ENCODE measurements around the gene PRXL2A. TPM values are rescaled to one million over a fixed set of nuclear protein-coding genes. Genes with fewer than 3 reads are reported as not detected.

The PRXL2A gene
- total RNA-seq, 1 donor from 2014 or later, result 29.9 TPM

DNA sequence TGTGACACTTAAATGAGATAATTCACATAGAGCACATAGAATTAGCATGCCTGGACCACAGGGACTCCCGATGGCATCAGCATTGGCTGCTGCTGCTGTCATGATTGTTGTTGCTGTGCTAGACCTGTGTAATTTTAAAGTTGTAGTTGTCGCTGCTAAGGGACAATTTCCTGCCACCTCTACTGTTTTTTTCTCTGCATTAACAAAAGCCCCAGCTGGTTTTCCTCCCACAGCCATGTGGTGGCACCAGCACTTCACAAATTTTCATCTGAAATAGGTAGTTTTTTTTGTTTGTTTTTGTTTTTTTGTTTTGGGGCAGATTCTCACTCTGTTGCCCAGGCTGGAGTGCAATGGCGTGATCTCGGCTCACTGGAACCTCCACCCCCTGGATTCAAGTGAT is 25.4 kb upstream of the PRXL2A start:
- DNase-seq (ENCODE audit: low read depth) (no peak), FAIRE-seq (no peak)
- Histone ChIP-seq H3K4me2 (ENCODE audit: low read length) (no peak overlapping the region), H3K4me1 (ENCODE audit: insufficient read depth, low read length) (no peaks in the 10 kb centered on the region), H3K4me3 (ENCODE audit: insufficient read depth, low read depth, low read length) (no peak overlapping the region), H3K27me3 (ENCODE audit: insufficient read depth, low read length) (peaks cover 2% of the 10 kb centered on the region), H4K20me1 (ENCODE audit: insufficient read depth, low read length) (no peaks in the 10 kb centered on the region), H3K36me3 (ENCODE audit: insufficient read depth, low read length) (no peaks in the 10 kb centered on the region), H3K79me2 (ENCODE audit: insufficient read depth, low read length) (no peaks in the 10 kb centered on the region), H3K9ac (ENCODE audit: low read length) (no peak overlapping the region), H3K9me3 (ENCODE audit: insufficient read depth, low read depth, low read length) (no peaks in the 10 kb centered on the region), H3K27ac (ENCODE audit: low read depth, low read length) (no peak overlapping the region), H2AFZ (ENCODE audit: low read depth, low read length) (peak overlapping the region; percentile 18)
- TF ChIP-seq, protein P1, sequence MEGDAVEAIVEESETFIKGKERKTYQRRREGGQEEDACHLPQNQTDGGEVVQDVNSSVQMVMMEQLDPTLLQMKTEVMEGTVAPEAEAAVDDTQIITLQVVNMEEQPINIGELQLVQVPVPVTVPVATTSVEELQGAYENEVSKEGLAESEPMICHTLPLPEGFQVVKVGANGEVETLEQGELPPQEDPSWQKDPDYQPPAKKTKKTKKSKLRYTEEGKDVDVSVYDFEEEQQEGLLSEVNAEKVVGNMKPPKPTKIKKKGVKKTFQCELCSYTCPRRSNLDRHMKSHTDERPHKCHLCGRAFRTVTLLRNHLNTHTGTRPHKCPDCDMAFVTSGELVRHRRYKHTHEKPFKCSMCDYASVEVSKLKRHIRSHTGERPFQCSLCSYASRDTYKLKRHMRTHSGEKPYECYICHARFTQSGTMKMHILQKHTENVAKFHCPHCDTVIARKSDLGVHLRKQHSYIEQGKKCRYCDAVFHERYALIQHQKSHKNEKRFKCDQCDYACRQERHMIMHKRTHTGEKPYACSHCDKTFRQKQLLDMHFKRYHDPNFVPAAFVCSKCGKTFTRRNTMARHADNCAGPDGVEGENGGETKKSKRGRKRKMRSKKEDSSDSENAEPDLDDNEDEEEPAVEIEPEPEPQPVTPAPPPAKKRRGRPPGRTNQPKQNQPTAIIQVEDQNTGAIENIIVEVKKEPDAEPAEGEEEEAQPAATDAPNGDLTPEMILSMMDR (IDR thresholded peaks at IDR 0.05; ENCODE audit: insufficient read depth, low read depth, low read length), result peak; percentile 61
- no peak for TF ChIP-seq EZH2 (IDR thresholded peaks at IDR 0.05; ENCODE audit: insufficient read depth, low read length)
- Mint-ChIP-seq H3K27me3 (ENCODE audit: low read depth, unreplicated experiment) (no peaks in the 10 kb centered on the region), H3K27ac (ENCODE audit: unreplicated experiment) (no peak overlapping the region), H3K9me3 (ENCODE audit: unreplicated experiment) (no peaks in the 10 kb centered on the region), H3K4me1 (ENCODE audit: low read depth, unreplicated experiment) (no peaks in the 10 kb centered on the region), H3K4me3 (ENCODE audit: unreplicated experiment) (no peak overlapping the region), H3K36me3 (ENCODE audit: low read depth, unreplicated experiment) (no peaks in the 10 kb centered on the region)

DNA sequence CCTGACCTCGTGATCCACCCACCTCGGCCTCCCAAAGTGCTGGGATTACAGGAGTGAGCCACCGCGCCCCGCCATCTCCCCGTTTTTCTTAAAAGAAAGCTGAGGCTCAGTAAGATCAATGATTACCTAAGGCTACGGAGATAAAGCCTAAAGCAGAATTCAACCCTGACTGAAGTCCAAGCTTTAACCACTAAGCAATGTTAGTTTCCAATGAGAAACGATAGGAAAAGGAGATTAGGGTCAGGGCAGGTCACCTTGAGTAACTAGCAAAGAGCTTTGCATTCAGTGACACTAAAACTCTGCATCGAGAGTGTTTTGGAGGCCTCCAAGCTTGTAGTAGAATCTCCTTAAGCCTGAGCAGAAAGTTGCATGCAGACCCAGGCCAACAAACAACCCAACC is 17.6 kb upstream of the PRXL2A start:
- Histone ChIP-seq H3K9me3 (ENCODE audit: insufficient read depth, low read depth, low read length) (no peaks in the 10 kb centered on the region), H3K4me2 (ENCODE audit: low read length) (no peak overlapping the region), H3K9ac (ENCODE audit: low read length) (no peak overlapping the region), H4K20me1 (ENCODE audit: insufficient read depth, low read length) (no peaks in the 10 kb centered on the region), H3K79me2 (ENCODE audit: insufficient read depth, low read length) (no peaks in the 10 kb centered on the region), H3K27ac (ENCODE audit: low read depth, low read length) (no peak overlapping the region), H3K27me3 (ENCODE audit: insufficient read depth, low read length) (no peaks in the 10 kb centered on the region), H2AFZ (ENCODE audit: low read depth, low read length) (no peak overlapping the region), H3K4me1 (ENCODE audit: insufficient read depth, low read length) (no peaks in the 10 kb centered on the region), H3K36me3 (ENCODE audit: insufficient read depth, low read length) (no peaks in the 10 kb centered on the region), H3K4me3 (ENCODE audit: insufficient read depth, low read depth, low read length) (no peak overlapping the region)
- H3K27ac Mint-ChIP-seq (ENCODE audit: unreplicated experiment), result no peak overlapping the region
- no peak overlapping the region for H3K4me3 Mint-ChIP-seq (ENCODE audit: unreplicated experiment)
- peaks cover 12% of the 10 kb centered on the region for H3K27me3 Mint-ChIP-seq (ENCODE audit: low read depth, unreplicated experiment)
- TF ChIP-seq, protein P1 (IDR thresholded peaks at IDR 0.05; ENCODE audit: insufficient read depth, low read depth, low read length), result no peak
- H3K9me3 Mint-ChIP-seq (ENCODE audit: unreplicated experiment), result peaks cover 3% of the 10 kb centered on the region
- H3K4me1 Mint-ChIP-seq (ENCODE audit: low read depth, unreplicated experiment), result peaks cover 2% of the 10 kb centered on the region
- no peaks in the 10 kb centered on the region for H3K36me3 Mint-ChIP-seq (ENCODE audit: low read depth, unreplicated experiment)
- FAIRE-seq (no peak), DNase-seq (ENCODE audit: low read depth) (no peak)

DNA sequence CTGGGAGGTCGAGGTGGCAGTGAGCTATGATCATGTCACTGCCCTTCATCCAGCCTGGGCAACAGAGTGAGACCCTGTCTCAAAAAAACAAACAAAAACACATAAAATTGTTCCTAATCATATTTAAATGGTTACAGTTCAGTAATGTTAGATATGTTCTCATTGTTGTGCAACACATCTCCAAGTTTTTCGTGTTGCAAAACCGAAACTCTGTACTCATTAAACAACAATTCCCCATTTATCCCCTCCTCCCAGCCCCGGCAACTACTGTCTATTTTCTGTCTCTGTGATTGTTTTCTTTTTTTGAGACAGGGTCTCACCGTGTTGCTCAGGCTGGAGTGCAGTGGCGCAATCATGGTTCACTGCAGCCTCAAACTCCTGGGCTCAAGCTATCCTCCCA is 16.1 kb upstream of the PRXL2A start:
- FAIRE-seq, result no peak
- DNase-seq (ENCODE audit: low read depth), result no peak

More for the DNA sequence above, 16.1 kb upstream of the PRXL2A start:
- H3K27ac Mint-ChIP-seq (ENCODE audit: unreplicated experiment), result no peak overlapping the region
- H3K9me3 ChIP-seq (ENCODE audit: insufficient read depth, low read depth, low read length), result no peaks in the 10 kb centered on the region
- no peaks in the 10 kb centered on the region for H3K79me2 ChIP-seq (ENCODE audit: insufficient read depth, low read length)
- H3K9ac ChIP-seq (ENCODE audit: low read length), result no peak overlapping the region
- H3K27me3 ChIP-seq (ENCODE audit: insufficient read depth, low read length), result peaks cover 3% of the 10 kb centered on the region
- H3K4me3 Mint-ChIP-seq (ENCODE audit: unreplicated experiment), result no peak overlapping the region
- peaks cover 3% of the 10 kb centered on the region for H3K9me3 Mint-ChIP-seq (ENCODE audit: unreplicated experiment)
- no peaks in the 10 kb centered on the region for H3K4me1 ChIP-seq (ENCODE audit: insufficient read depth, low read length)
- H4K20me1 ChIP-seq (ENCODE audit: insufficient read depth, low read length), result no peaks in the 10 kb centered on the region
- no peak overlapping the region for H2AFZ ChIP-seq (ENCODE audit: low read depth, low read length)
- H3K36me3 Mint-ChIP-seq (ENCODE audit: low read depth, unreplicated experiment), result no peaks in the 10 kb centered on the region
- TF ChIP-seq, protein P1 (IDR thresholded peaks at IDR 0.05; ENCODE audit: insufficient read depth, low read depth, low read length), result no peak
- TF ChIP-seq EZH2 (IDR thresholded peaks at IDR 0.05; ENCODE audit: insufficient read depth, low read length), result no peak
- H3K27ac ChIP-seq (ENCODE audit: low read depth, low read length), result no peak overlapping the region
- no peak overlapping the region for H3K4me3 ChIP-seq (ENCODE audit: insufficient read depth, low read depth, low read length)
- H3K4me2 ChIP-seq (ENCODE audit: low read length), result no peak overlapping the region
- H3K36me3 ChIP-seq (ENCODE audit: insufficient read depth, low read length), result no peaks in the 10 kb centered on the region
- H3K27me3 Mint-ChIP-seq (ENCODE audit: low read depth, unreplicated experiment), result peaks cover 12% of the 10 kb centered on the region
- peaks cover 2% of the 10 kb centered on the region for H3K4me1 Mint-ChIP-seq (ENCODE audit: low read depth, unreplicated experiment)
